Effector CD8-positive, alpha-beta T cell (primary cell): ENCODE results near the gene LURAP1L.

ENCODE experiments used
- DNase-seq: peaks from one replicate; lab custom pipeline; 2025; lab: John Stamatoyannopoulos, UW

The LURAP1L gene

DNA sequence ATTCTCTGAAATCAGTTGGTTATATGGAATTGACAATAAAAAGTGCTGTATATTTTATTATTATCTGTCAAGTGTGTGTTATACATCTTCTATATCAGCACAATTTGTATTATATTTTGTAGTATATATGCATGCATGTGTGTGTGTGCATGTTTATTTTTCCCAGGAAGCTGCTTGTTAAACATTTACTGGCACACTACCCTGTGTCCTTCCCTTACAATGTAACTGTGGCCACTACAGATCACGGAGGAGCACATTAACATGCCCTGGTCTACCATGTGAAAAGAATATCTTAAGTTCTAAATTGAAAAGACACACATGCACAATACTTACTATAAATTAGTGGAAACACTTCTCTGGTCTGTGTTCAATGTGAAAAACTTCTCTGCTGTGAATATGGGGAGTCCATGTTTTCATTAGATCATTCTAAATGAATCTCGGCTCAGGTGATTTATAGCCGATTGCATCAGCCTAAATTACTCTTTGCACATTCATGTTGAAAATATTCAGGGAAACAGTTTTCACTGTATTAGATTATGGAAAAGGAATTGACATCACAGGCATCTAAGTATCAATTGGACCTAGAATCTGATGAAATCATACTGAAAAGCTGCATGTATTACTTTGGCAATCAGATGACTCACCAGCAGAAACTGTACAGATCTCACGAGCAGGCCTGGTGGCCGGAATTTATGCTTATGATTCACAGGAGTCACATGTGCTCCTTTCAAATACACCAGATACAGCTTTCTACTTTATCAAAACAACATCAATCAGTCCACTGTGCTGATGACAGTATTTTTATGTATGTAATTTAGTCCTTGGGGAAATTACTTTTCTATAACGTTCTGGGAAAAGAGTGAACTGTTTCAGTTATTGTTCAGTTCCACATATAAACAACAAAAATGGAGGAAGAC is 39.4 kb downstream of the LURAP1L start:
- no peak for DNase-seq

DNA sequence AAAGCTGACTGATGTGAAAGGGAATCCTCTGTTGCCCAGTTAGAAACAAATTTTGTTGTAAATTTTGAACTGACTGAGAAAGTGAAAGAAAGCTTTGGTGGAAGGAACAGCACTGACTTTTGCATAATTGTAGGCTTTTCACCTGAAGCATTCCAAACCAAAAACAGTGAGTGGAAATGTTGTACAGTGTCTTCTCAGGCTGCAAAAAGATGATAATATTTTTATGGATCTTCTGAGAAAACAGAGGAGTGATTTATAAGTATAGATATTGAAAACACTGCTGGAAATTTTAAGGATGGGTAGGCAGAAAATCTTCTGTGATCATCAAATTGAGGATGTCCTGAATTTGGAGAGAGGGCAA is 40.0 kb downstream of the LURAP1L start:
- DNase-seq, result no peak

DNA sequence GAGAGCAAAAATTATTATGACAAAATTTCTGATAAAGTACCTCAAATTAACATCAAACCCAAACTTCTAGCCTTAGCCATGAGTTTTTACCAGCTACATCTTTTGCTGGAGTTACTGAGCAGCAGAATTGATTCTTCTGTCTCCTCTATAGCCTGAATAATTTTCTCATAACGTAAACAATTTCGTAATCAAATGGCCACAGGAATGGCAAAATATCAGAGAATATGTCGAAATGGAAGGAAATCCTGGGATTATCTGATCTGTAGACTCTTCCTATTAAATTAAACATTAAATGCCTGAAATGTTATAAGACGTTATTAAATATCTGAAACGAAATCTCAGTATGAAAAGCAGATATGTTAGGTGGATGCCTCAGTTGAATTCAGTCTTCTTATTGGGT is 41.1 kb downstream of the LURAP1L start:
- DNase-seq, result no peak

DNA sequence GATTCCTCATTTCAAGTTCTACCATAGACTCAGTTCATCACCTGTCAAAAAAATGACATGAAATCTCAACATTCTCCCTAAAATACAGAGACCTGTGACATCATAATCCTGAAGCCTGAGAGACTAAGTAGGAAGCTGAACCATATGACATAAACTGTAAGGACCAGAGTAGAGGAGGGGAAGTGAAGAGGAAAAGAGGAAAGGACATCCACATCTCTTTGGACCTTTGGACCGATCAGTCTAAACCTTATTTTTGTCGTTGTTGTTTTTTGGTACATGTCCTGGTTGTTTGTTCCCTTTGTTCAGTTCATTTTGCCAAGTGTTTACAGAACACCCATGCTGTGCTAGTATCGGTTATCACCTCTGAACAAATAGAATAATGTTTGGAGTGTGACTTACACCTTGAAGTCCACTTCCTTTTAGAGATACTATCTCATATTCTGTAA is 41.9 kb downstream of the LURAP1L start:
- no peak for DNase-seq

DNA sequence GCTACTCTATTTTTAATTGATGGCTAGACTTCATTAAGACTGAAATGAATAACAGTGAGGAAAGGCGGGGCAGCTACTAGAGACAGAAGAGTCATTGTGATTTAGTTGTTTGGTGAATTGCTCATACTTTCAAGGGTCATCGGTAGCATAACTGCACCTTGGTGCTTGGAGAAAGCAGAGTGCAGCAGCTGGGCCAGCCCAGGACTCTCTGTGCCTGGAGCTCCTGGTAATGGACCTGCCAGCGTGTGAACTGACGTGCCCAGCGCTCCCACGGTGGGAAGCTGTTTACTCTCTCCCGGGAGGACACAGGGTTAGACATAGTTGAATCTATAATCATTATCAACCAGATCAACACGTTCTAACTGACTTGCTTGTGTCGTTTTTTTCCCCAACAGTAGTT is 42.9 kb downstream of the LURAP1L start:
- no peak for DNase-seq

DNA sequence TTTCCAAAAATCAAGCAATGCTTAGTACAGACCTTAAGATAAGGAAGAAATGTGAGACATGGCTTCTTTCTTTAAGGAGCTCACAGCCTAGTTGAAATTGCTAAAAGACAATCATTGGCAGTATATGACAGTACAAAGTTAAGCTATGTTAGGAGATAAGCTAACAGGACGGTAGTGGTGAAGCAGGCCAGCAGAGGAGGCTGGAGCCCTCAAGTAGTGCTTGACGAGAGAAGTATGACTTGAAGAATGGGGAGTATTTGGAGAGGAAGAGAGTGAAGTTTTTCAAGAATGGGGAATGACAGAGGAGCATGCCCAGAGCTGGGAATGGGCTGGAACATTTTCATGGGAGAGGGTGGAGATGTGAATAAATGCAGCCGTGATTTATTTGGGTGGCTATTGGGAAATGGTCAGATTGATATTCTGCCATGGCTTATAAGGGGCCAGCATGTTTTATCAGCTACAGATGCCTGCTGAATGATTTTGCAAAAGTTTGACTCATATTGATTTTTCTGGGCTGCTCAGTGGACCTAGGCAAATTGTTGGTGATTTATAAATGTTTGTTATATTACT is 43.7 kb downstream of the LURAP1L start:
- DNase-seq, result no peak

DNA sequence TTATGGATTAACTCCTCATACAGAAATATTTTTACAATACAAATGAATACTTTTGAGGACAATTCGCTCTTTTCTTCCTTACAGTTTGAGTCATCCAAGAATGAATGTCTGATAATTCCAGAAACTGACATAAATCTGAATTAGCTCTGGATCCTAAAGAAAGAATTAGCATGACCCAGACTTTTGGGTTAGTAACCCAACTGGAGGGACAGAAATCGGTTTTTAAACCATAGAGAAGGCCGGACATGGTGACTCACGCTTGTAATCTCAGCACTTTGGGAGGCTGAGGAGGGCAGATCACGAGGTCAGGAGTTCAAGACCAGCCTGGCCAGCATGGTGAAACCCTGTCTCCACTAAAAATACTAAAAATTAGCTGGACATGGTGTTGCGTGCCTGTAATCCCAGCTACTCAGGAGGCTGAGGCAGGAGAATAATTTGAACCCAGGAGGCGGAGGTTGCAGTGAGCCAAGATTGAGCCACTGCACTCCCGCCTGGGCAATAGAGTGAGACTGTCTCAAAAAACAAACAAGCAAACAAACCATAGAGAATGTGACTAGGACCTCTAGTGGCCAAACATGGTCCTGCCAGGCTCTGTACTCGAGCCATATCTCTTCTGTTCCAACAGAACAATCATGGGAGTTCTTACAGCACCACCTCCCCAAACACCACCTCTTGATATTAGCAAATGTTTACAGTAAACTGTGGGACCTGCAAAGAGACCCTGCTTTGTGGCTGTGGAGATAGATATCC is 44.8 kb downstream of the LURAP1L start:
- no peak for DNase-seq

DNA sequence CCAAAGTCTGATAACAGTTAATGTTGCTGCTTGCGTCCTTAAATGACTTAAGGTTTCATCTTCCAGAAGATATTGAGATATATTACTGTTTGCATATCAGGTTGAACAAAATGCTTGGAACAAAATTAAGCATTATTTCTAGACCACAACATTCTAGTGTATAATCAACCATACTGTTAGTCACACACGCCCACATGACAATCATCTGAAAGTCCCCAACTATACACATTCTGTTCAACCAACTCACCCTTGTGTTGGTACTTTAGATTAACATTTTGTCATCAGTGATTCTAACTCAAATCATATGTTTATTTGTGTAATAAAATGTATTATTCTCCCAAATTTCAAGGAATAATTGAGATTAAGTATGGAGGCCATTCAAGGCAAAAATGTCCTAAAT is 47.3 kb downstream of the LURAP1L start:
- DNase-seq, result no peak

DNA sequence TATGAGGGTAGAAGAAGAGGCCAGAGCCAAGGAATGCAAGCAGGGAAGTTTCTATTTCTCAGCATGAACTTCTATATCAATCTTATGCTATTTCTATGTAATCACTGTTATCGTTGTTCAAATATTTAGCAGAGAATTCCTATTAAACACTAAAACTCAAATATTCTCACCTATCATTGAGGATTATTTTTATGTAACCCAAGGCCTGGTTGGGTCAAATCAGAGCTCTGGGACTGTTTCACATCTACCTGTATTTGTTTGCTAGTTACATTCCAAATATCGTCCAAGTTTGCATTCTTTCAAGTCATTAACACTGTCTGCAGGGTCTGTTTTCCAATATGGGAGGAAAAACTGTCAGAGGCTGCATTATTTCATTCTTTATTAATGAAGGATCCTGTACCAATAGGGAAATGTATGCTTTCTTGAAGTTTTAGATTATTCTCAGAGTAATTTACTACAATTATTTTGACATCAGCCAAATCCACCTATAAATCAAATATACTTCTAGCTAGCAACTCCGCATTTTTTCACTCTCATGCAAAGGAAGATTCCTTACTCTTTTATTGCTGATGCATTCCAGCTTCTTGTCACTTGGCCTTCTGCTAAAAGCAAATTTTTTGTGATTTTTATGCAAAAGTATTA is 52.2 kb downstream of the LURAP1L start:
- DNase-seq, result no peak

DNA sequence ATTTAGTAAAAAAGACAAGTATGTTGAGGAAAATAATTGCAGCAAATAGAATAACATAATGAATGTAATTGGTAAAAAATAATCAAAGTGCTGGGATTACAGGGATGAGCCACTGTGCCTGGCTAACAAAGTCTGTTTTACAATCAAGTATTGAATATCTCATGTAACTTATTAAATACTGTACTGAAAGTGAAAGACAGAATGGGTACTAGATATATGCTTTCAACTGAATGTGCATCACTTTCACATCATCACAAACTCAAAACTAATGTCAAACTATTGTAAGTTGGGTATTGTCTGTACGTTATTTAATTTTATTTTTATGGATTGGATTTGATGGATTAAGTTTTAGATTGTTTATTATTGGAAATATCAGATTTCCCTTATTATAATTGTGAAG is 58.9 kb downstream of the LURAP1L start:
- DNase-seq, result no peak

DNA sequence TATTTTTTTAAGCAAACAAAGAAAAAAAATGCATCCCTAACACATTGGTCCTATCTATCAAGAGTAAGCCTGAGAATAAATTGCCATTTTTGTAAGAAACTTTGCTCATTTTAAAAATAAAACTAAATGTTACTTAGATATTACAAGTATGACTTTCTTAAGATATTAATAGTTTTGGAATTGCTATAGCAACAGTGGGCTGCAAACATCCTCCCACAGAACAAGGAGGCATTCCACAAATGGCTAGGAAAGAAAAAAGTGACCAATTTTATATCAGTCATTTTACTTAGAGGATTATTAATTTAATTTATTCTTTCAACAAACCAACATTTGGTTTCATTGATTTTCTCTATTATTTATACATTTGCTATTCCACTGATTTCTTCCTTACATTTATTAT is 63.7 kb downstream of the LURAP1L start:
- DNase-seq, result no peak

DNA sequence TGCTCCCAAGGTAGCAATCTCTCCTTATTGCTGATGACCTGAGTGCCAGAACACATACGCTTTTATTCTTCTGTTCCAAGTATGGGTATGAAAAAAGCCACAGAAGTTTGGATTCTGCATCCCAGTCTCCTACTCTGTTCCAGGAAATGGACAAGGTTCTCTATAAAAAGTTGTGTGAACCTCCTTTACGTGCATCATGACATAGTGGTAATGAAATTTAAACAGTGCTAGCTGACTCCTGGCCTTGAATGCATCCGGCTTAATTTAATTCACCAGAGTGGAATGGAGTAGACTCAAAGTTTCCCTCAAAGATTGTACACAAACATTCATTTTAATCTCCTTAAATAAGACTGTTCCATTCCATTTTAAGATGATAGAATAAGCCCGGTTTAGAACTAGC is 68.9 kb downstream of the LURAP1L start:
- no peak for DNase-seq

DNA sequence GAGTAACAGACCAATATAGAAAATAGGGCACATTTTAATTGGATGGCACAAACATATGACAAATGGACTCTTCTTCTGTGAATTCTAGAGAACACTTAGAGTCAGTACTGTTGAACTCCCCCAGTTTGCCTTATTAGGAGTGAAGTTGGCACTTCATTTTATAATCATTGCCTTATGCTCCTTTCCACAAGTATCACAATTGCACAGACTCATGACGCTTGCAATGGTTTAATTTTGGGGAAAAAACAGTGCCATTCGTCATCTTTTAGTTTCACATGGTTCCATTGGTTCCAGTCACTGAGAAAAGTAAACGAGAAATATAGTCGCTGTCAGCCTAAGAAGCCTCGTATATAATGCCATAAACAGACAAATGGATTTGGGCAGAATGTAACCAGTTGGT is 71.2 kb downstream of the LURAP1L start:
- no peak for DNase-seq

DNA sequence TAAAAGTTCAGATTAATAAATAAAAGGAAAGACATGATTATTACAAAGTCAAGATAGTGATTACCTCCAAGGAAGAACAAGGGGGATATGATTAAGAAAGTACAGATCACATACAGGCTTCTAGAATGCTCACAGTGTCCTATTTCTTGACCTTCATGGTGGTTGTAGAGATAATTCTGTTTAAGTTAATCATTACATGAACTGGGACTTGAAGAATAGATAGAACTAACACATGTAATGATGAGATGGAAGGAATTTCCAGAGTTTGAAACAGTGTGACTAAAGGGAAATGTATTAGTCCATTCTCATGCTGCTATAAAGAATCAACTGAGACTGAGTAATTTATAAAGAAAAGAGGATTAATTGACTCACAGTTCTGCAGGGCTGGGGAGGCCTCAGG is 72.7 kb downstream of the LURAP1L start:
- DNase-seq, result no peak

DNA sequence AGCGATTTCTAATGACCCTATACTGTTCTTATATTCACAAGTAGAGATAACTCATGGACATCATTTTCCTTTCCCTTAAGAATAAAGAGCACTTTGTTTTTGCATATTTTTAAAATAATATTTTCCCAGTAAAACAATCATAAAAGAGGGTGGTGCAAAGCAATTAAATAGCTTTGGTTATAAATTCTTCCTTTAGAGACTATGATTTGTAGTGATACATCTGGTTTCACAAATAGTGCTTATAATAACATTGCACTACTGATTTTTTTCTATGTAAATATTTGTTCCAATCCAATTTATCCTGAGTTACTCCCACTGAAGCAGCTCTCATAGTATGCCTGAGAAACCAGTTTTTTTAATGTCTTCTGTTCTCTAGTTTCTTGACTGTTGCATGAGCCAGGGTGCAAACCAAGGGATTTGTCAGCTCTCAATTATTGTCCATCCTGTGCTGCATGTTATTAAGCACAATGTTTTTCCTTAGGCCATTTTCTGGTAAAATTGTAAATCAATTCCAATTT is 74.7 kb downstream of the LURAP1L start:
- DNase-seq, result no peak

DNA sequence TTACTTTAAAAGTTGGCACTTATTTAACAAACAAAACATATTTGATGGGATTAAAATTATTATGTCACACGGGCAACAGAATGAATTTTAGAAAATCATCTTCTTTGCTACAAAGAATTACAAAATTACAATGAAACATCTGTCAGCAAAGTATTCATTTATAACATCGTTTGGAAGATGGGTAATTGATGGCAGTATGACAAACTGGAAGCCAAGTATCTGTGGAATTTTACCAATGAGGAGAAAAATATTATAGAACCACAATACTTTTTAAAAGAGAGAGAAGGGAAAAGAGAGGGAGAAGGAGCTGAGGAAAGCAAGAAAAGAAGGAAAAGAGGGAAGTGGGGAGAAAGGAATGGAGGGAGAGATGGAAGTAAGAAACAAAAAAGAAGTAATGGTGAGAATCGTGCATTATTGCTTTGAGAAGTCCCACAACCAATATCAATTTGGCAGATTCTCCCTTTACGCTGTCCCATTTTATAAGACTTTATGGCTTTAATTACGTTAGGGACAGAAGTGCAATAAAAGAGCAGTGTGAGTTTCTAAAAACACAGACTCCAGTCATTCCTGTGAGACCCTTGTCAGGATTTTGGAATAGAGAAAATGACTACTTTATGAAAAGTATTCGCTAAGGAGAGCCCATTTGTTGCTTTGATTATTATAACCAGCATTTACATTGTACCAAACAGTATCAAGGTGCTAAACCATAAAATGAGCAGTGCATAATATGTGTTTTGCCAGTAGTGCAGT is 76.7 kb downstream of the LURAP1L start:
- no peak for DNase-seq

DNA sequence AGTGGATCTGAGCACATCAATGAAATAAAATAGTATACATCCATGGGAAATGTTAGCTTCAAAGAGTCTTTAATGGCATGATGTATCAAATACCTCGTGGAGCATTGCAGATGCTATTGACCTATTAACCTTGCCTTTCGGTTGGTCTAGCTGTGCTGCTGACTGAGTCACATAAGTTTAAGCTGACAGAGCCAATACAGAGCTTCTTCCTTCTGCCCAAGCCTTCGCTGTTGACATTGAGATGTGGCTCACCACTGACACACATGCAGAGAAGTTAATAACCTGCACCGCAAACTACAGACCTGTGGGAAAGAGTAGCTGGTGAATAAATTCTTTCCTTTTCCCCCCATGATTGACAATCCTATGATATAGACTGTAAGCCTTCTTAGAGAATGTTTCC is 78.2 kb downstream of the LURAP1L start:
- no peak for DNase-seq

DNA sequence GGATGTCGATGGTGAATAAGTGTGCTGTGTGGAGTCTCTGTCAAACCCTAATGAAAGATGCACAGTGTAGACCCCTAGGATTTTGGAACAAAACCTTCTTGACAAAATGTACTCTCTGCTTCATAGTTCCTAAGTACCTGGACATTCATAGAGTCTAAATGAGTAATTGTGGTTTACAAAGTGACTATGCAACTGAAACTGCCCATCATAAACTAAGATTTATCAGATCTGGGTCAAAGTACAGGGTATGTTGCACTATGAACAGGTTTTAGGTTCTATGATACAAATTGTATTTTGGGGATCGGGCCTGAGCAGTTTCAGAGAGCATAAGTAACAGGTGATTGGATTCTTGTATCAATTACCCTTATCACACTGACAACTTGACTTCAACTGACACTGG is 79.4 kb downstream of the LURAP1L start:
- DNase-seq, result no peak

DNA sequence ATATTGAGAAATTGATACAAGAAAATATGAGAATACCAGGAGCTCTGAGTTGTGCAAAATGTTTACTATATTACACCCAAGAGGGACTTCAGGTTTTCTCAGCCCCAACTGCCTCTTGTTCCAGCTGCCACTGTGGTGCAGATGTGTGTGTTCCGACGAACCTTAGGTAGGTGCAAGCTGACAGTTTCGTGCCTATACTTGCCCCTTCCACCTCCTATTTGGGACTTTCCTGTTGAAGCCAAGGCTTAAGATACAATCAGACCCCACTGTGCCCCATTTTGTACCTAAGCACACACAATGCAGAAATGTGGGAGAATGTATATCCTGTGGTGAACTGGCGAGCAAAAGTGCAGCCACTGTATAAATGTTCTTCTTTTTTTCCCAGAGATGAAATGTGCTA is 80.2 kb downstream of the LURAP1L start:
- DNase-seq, result no peak

DNA sequence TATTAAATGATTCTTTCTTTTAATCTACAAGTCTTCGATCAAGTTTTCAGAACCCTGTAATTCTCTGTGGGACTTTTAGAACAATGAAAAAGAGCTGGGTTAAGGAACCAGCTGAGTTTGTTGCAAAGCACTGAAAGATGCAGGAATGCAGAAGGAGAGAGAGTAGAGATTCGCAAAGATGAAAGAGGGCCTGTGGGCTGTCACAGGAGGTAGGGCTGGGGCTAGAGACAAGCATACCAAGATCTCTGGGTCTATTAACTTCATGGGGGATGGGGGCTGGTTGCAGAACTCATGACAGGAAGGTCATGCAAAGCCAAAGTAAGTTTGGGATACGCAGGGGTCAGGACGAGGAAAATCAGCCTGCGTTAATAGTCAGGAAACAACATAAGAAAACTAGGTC is 81.8 kb downstream of the LURAP1L start:
- DNase-seq, result no peak

DNA sequence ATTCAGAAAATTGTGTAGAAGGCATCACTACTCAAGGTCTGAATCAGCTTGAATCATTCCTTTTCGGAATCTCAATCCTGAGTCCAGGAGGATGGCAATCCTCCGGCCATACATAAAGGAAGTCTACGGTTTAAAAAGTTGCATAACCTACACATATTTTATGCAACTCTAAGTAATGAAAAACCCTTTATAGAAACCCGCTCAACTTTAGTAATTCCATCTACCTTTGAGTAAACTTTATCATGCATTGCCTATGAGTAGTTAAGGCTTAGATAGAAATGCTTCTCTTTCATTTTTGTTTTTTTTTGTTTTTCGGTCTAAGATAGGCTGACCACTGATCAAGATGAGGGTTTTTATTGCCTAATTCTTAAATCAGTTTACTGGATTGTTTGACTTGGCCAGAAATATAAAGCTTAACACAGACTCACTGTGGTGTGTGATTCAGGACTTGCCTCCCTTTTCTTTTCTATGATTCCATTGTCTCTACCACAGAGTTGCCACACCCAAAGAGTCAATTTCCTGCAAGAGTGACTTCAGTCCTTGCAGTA is 85.0 kb downstream of the LURAP1L start:
- no peak for DNase-seq
